ENCODE data around the gene SH3BP2.

DNA sequence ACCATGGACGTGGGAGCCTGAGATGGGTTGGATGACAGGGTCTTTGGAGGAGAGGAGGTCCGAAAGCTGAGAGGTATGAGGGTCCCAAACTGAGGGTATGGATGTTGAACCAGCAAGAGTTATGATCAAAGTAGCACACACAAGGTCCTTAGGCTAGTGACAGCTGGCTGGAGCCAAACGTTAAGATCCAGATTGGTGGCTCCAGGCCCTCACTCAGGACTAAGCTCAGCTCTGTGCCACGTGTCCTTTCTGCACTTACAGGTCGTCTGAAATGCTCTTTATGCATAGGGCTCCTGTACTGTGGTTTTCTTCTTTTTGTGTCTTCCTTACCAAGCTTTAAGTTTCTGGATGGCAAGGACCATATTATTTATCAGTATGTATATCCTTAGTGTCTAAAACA, 86.1 kb downstream of the SH3BP2 start:
- TF ChIP-seq RARB (CRISPR knock-in tag; IDR thresholded peaks at IDR 0.05) (no peak), ESRRG (CRISPR knock-in tag; IDR thresholded peaks at IDR 0.05) (no peak), ZC3H10 (CRISPR knock-in tag; IDR thresholded peaks at IDR 0.05) (no peak), ZNF70 (CRISPR knock-in tag; IDR thresholded peaks at IDR 0.05) (no peak), ZFP3 (CRISPR knock-in tag; IDR thresholded peaks at IDR 0.05) (no peak), ZNF8 (CRISPR knock-in tag; IDR thresholded peaks at IDR 0.05) (no peak)
- TF ChIP-seq, protein P1, sequence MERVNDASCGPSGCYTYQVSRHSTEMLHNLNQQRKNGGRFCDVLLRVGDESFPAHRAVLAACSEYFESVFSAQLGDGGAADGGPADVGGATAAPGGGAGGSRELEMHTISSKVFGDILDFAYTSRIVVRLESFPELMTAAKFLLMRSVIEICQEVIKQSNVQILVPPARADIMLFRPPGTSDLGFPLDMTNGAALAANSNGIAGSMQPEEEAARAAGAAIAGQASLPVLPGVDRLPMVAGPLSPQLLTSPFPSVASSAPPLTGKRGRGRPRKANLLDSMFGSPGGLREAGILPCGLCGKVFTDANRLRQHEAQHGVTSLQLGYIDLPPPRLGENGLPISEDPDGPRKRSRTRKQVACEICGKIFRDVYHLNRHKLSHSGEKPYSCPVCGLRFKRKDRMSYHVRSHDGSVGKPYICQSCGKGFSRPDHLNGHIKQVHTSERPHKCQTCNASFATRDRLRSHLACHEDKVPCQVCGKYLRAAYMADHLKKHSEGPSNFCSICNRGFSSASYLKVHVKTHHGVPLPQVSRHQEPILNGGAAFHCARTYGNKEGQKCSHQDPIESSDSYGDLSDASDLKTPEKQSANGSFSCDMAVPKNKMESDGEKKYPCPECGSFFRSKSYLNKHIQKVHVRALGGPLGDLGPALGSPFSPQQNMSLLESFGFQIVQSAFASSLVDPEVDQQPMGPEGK (CRISPR knock-in tag; IDR thresholded peaks at IDR 0.05; ENCODE audit: borderline replicate concordance): no peak

Measured in SK-N-SH treated with all-trans-retinoic acid at 6 μM for 48 hours (cell line).